Activated naive CD8-positive, alpha-beta T cell treated with anti-CD3 and anti-CD28 coated beads, Interleukin-2, amount 10 ng/mL, durations not matched to agents 7 days and 5 days (primary cell): ENCODE measurements around the gene IKZF4. TPM values are rescaled to one million over a fixed set of nuclear protein-coding genes. Genes with fewer than 3 reads are reported as not detected.

ENCODE experiments used
- ATAC-seq: fragments of 150-1000 bp; cut with Tn5 transposase; one replicate; pipeline ENCODE4 v1.10.0; 2021; ENCODE audit warnings: low read depth, moderate library complexity
- POLR2A ChIA-PET: fragments of 350-600 bp; sonication (Branson Sonifier 250); formaldehyde crosslinking; loops from one replicate; lab custom pipeline; 2021; ENCODE audit warnings: antibody characterized with exemption; lab: Charles Lee
- DNase-seq: peaks from one replicate; pipeline ENCODE4 v3.0.0; 2021
- H3K27ac Mint-ChIP-seq: one replicate; pipeline ENCODE4 v1.8.0; 2022; ENCODE audit warnings: mild to moderate bottlenecking, mixed read lengths
- H3K27me3 Mint-ChIP-seq: one replicate; pipeline ENCODE4 v1.8.0; 2022; ENCODE audit warnings: mild to moderate bottlenecking, moderate library complexity, mixed read lengths
- H3K36me3 Mint-ChIP-seq: one replicate; pipeline ENCODE4 v1.8.0; 2021; ENCODE audit warnings: mild to moderate bottlenecking, mixed read lengths
- H3K4me1 Mint-ChIP-seq: one replicate; pipeline ENCODE4 v1.8.0; 2021; ENCODE audit warnings: mixed read lengths
- H3K4me3 Mint-ChIP-seq: one replicate; pipeline ENCODE4 v1.8.0; 2022; ENCODE audit warnings: mild to moderate bottlenecking, moderate library complexity, mixed read lengths
- H3K9me3 Mint-ChIP-seq: one replicate; pipeline ENCODE4 v1.8.0; 2021; ENCODE audit warnings: mixed read lengths
- total RNA-seq, 2 experiments: library from RNA; stranded (reverse); gene quantifications; one replicate each; pipeline ENCODE4 v1.2.3, GENCODE V29; 2021

The IKZF4 gene
- total RNA-seq, 2 experiments from 2014 or later = 14.9 to 18.2 TPM

- Mint-ChIP-seq H3K27ac (no peak overlapping the region), H3K4me1 (peaks cover 15% of the 10 kb centered on the region), H3K9me3 (no peaks in the 10 kb centered on the region), H3K36me3 (no peaks in the 10 kb centered on the region), H3K27me3 (peaks cover 26% of the 10 kb centered on the region), H3K4me3 (no peak overlapping the region)
- DNase-seq = no peak
- POLR2A ChIA-PET = interaction anchor here (0.6 to 4.2 kb wide), 4 partner anchors 12 to 108 kb away, joined by 3 to 47 read pairs (median 6); partner anchors contain the start of genes PA2G4, RAB5B and ZC3H10
- no peak for ATAC-seq
Observed at GRCh38 chr12:56081393-56082347, 60.8 kb downstream of the IKZF4 start.

- H3K36me3 Mint-ChIP-seq = no peaks in the 10 kb centered on the region
- DNase-seq (no peak), ATAC-seq (no peak)
- H3K27ac Mint-ChIP-seq = no peak overlapping the region
- H3K4me3 Mint-ChIP-seq = no peak overlapping the region
- peaks cover 15% of the 10 kb centered on the region for H3K4me1 Mint-ChIP-seq
- peaks cover 26% of the 10 kb centered on the region for H3K27me3 Mint-ChIP-seq
- no peaks in the 10 kb centered on the region for H3K9me3 Mint-ChIP-seq
- POLR2A ChIA-PET = interaction anchor here (0.6 to 4.2 kb wide), 2 partner anchors 21 to 448 kb away, joined by 6 to 47 read pairs; partner anchors contain the start of gene PA2G4
Observed at GRCh38 chr12:56082382-56082781, 61.5 kb downstream of the IKZF4 start.

GRCh38 chr12:56082967-56083366, 62.1 kb downstream of the IKZF4 start:
- H3K4me3 Mint-ChIP-seq = no peak overlapping the region
- peaks cover 26% of the 10 kb centered on the region for H3K27me3 Mint-ChIP-seq
- H3K27ac Mint-ChIP-seq = no peak overlapping the region
- ATAC-seq (no peak), DNase-seq (no peak)
- POLR2A ChIA-PET = interaction anchor here (0.6 to 4.2 kb wide), 3 partner anchors 20 to 447 kb away, joined by 6 to 47 read pairs (median 22); partner anchors contain the start of gene PA2G4
- H3K9me3 Mint-ChIP-seq = no peaks in the 10 kb centered on the region
- H3K36me3 Mint-ChIP-seq = no peaks in the 10 kb centered on the region
- peaks cover 17% of the 10 kb centered on the region for H3K4me1 Mint-ChIP-seq

- Mint-ChIP-seq H3K27me3 (peaks cover 20% of the 10 kb centered on the region), H3K4me3 (no peak overlapping the region), H3K36me3 (no peaks in the 10 kb centered on the region), H3K9me3 (no peaks in the 10 kb centered on the region), H3K4me1 (peaks cover 15% of the 10 kb centered on the region), H3K27ac (no peak overlapping the region)
- DNase-seq (peak; percentile 47), ATAC-seq (peak; percentile 59)
- POLR2A ChIA-PET = interaction anchor here (0.6 to 3.8 kb wide), 5 partner anchors 19 to 33 kb away, joined by 3 to 22 read pairs (median 4); partner anchors contain the start of genes PA2G4 and ZC3H10
Observed at GRCh38 chr12:56084958-56085543, 64.2 kb downstream of the IKZF4 start.

GRCh38 chr12:56086096-56086495, 65.3 kb downstream of the IKZF4 start:
- no peak overlapping the region for H3K27ac Mint-ChIP-seq
- H3K4me1 Mint-ChIP-seq = peaks cover 12% of the 10 kb centered on the region
- no peak for ATAC-seq
- no peak for DNase-seq
- POLR2A ChIA-PET = interaction anchor here (0.6 to 3.8 kb wide), 8 partner anchors 15 to 300 kb away, joined by 3 to 22 read pairs (median 4); partner anchors contain the start of genes ESYT1, PA2G4 and ZC3H10
- no peak overlapping the region for H3K4me3 Mint-ChIP-seq
- H3K9me3 Mint-ChIP-seq = no peaks in the 10 kb centered on the region
- peaks cover 13% of the 10 kb centered on the region for H3K27me3 Mint-ChIP-seq
- H3K36me3 Mint-ChIP-seq = no peaks in the 10 kb centered on the region

GRCh38 chr12:56086608-56087007, 65.8 kb downstream of the IKZF4 start:
- ATAC-seq (no peak), DNase-seq (no peak)
- Mint-ChIP-seq H3K27ac (no peak overlapping the region), H3K27me3 (peaks cover 8% of the 10 kb centered on the region), H3K4me1 (peaks cover 11% of the 10 kb centered on the region), H3K4me3 (no peak overlapping the region), H3K36me3 (no peaks in the 10 kb centered on the region), H3K9me3 (no peaks in the 10 kb centered on the region)
- POLR2A ChIA-PET = interaction anchor here (0.6 to 3.8 kb wide), 6 partner anchors 15 to 301 kb away, joined by 3 to 22 read pairs (median 3); partner anchors contain the start of genes ESYT1 and PA2G4

GRCh38 chr12:56087220-56087619, 66.4 kb downstream of the IKZF4 start:
- H3K36me3 Mint-ChIP-seq = no peaks in the 10 kb centered on the region
- H3K9me3 Mint-ChIP-seq = no peaks in the 10 kb centered on the region
- H3K27ac Mint-ChIP-seq = no peak overlapping the region
- DNase-seq (no peak), ATAC-seq (no peak)
- H3K4me1 Mint-ChIP-seq = peaks cover 9% of the 10 kb centered on the region
- POLR2A ChIA-PET = no interaction called here
- no peak overlapping the region for H3K4me3 Mint-ChIP-seq
- H3K27me3 Mint-ChIP-seq = peaks cover 3% of the 10 kb centered on the region

Other genes with a start within 250 kb of the IKZF4 start
- gene SARNP, start 203.3 kb upstream of the IKZF4 start, total RNA-seq = 10 to 100 TPM; 80.6 to 82.4 TPM
- gene ORMDL2, start 203.0 kb upstream of the IKZF4 start, total RNA-seq = 10 to 100 TPM; 43.4 to 45.4 TPM
- 10 to 100 TPM; 32.3 to 37.9 TPM for gene DNAJC14, start 191.5 kb upstream of the IKZF4 start, total RNA-seq
- 1 to 10 TPM in 1 of 2 experiments, under 1 TPM in 1; 0.89 to 1.7 TPM for gene MMP19, start 178.1 kb upstream of the IKZF4 start, total RNA-seq
- 10 to 100 TPM; 48.3 to 48.7 TPM for gene PYM1, start 93.1 kb upstream of the IKZF4 start, total RNA-seq
- gene DGKA, start 89.9 kb upstream of the IKZF4 start, total RNA-seq = 100 to 1,000 TPM; 783 to 790 TPM
- gene PMEL, start 55.0 kb upstream of the IKZF4 start, total RNA-seq = under 1 TPM in 1 of 2 experiments, not detected in 1; 0.42 TPM
- 100 to 1,000 TPM; 117 to 125 TPM for gene CDK2, start 54.2 kb upstream of the IKZF4 start, total RNA-seq
- 10 to 100 TPM; 69.7 to 72.4 TPM for gene RAB5B, start 47.0 kb upstream of the IKZF4 start, total RNA-seq
- 10 to 100 TPM in 1 of 2 experiments, 1 to 10 TPM in 1; 8.1 to 11.4 TPM for gene SUOX, start 23.8 kb upstream of the IKZF4 start, total RNA-seq
- 10 to 100 TPM; 39.1 to 42.6 TPM for gene RPS26, start 20.9 kb downstream of the IKZF4 start, total RNA-seq
- gene ERBB3, start 59.1 kb downstream of the IKZF4 start, total RNA-seq = 1 to 10 TPM; 7.1 to 8.1 TPM
- gene PA2G4, start 83.5 kb downstream of the IKZF4 start, total RNA-seq = 100 to 1,000 TPM; 226 to 227 TPM
- gene RPL41, start 95.6 kb downstream of the IKZF4 start, total RNA-seq = 1,000 to 10,000 TPM; 4,462 to 4,551 TPM
- 10 to 100 TPM; 10.6 to 12.0 TPM for gene ZC3H10, start 97.2 kb downstream of the IKZF4 start, total RNA-seq
- 100 to 1,000 TPM; 251 TPM for gene ESYT1, start 107.2 kb downstream of the IKZF4 start, total RNA-seq
- 10 to 100 TPM; 46.6 to 47.8 TPM for gene MYL6B, start 131.5 kb downstream of the IKZF4 start, total RNA-seq
- gene MYL6, start 137.3 kb downstream of the IKZF4 start, total RNA-seq = 1,000 to 10,000 TPM; 1,083 to 1,169 TPM
- gene SMARCC2, start 168.4 kb downstream of the IKZF4 start, total RNA-seq = 100 to 1,000 TPM; 162 to 174 TPM
- 10 to 100 TPM; 36.1 to 38.1 TPM for gene RNF41, start 200.9 kb downstream of the IKZF4 start, total RNA-seq
- gene NABP2, start 203.3 kb downstream of the IKZF4 start, total RNA-seq = 10 to 100 TPM; 43.4 to 47.1 TPM
- 1 to 10 TPM in 1 of 2 experiments, not detected in 1; 1.4 TPM for gene SLC39A5, start 209.0 kb downstream of the IKZF4 start, total RNA-seq
- gene ANKRD52, start 237.3 kb downstream of the IKZF4 start, total RNA-seq = 10 to 100 TPM; 45.3 to 49.4 TPM
- 10 to 100 TPM; 23.3 to 26.0 TPM for gene COQ10A, start 245.9 kb downstream of the IKZF4 start, total RNA-seq